Gastroesophageal sphincter (tissue), 3 donors: ENCODE measurements around the gene TMEM178A.

ENCODE experiments used
- CTCF ChIP-seq, 4 experiments: fragments of 200-600 bp in 2 of 4; fragments of 450-650 bp in 2 of 4; sonication (generic) in 1 of 4; IDR thresholded peaks; one replicate each; pipeline ENCODE4 v1.5.1; 2017 to 2019; ENCODE audit warnings: antibody characterized with exemption in 4 of 4, mild to moderate bottlenecking in 2 of 4, moderate library complexity in 2 of 4
- EP300 ChIP-seq: sonication (generic); formaldehyde crosslinking; IDR thresholded peaks from one replicate; pipeline ENCODE4 v1.6.1; 2017; ENCODE audit warnings: antibody characterized with exemption, mild to moderate bottlenecking
- POLR2A ChIP-seq, 2 donors: fragments of 450-650 bp; IDR thresholded peaks; one replicate each; pipeline ENCODE4 v1.6.1; 2017; ENCODE audit warnings: antibody characterized with exemption in 2 of 2, mild to moderate bottlenecking in 2 of 2, moderate library complexity in 1 of 2
- POLR2AphosphoS5 ChIP-seq: sonication (generic); formaldehyde crosslinking; IDR thresholded peaks from one replicate; pipeline ENCODE4 v1.6.1; 2017; ENCODE audit warnings: antibody characterized with exemption

DNA sequence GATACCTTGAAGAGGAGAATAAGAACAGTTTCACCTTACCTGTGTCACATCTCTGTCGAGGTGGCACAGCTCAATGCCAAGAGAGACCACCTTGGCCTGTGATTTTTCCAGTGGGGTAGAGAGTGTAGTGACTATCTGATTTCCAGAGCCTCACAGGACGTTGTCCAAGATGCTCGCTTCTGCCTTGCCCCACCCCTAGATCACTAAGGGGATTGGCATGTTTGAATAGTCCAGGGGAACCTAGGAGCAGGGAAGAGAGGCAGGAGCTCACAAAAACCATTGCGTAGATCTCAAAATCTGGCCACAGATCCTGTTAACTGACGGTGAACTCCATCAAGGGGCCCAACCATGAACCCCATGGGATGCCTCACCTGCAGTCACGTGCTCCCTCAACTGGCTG is 24.2 kb downstream of the TMEM178A start:
- no peak for TF ChIP-seq POLR2A (IDR thresholded peaks at IDR 0.05)
- no peak for TF ChIP-seq CTCF (IDR thresholded peaks at IDR 0.05)
- TF ChIP-seq POLR2AphosphoS5 = no peak
- TF ChIP-seq EP300 = no peak
